ENCODE results near the gene FYB1.

GRCh38 chr5:39132128-39132447, 87.3 kb downstream of the FYB1 start:
- TF ChIP-seq, protein P1, sequence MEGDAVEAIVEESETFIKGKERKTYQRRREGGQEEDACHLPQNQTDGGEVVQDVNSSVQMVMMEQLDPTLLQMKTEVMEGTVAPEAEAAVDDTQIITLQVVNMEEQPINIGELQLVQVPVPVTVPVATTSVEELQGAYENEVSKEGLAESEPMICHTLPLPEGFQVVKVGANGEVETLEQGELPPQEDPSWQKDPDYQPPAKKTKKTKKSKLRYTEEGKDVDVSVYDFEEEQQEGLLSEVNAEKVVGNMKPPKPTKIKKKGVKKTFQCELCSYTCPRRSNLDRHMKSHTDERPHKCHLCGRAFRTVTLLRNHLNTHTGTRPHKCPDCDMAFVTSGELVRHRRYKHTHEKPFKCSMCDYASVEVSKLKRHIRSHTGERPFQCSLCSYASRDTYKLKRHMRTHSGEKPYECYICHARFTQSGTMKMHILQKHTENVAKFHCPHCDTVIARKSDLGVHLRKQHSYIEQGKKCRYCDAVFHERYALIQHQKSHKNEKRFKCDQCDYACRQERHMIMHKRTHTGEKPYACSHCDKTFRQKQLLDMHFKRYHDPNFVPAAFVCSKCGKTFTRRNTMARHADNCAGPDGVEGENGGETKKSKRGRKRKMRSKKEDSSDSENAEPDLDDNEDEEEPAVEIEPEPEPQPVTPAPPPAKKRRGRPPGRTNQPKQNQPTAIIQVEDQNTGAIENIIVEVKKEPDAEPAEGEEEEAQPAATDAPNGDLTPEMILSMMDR (conservative IDR thresholded peaks at IDR 0.05; ENCODE audit: low read depth, low read length) = no peak
- TF ChIP-seq RCOR1 (IDR thresholded peaks at IDR 0.05; ENCODE audit: insufficient replicate concordance, low read length) (no peak), MAZ (IDR thresholded peaks at IDR 0.05; ENCODE audit: borderline replicate concordance, low read depth, low read length) (no peak), RAD21 (IDR thresholded peaks at IDR 0.05; ENCODE audit: low read length) (no peak), POLR2A (IDR thresholded peaks at IDR 0.05; ENCODE audit: low read depth, low read length) (no peak), MAFK (IDR thresholded peaks at IDR 0.05; ENCODE audit: low read depth, low read length) (no peak), CHD1 (IDR thresholded peaks at IDR 0.05; ENCODE audit: low read depth, low read length) (no peak), RFX5 (IDR thresholded peaks at IDR 0.05; ENCODE audit: low read depth, low read length) (no peak), SMC3 (IDR thresholded peaks at IDR 0.05; ENCODE audit: low read depth, low read length) (no peak), NFE2L2 (IDR thresholded peaks at IDR 0.05; ENCODE audit: low read depth, low read length) (no peak), CEBPB (IDR thresholded peaks at IDR 0.05; ENCODE audit: low read depth, low read length) (no peak), BHLHE40 (IDR thresholded peaks at IDR 0.05; ENCODE audit: low read depth, low read length) (no peak), ELK1 (IDR thresholded peaks at IDR 0.05; ENCODE audit: borderline replicate concordance, low read depth, low read length) (no peak)
- TF ChIP-seq, protein P2, sequence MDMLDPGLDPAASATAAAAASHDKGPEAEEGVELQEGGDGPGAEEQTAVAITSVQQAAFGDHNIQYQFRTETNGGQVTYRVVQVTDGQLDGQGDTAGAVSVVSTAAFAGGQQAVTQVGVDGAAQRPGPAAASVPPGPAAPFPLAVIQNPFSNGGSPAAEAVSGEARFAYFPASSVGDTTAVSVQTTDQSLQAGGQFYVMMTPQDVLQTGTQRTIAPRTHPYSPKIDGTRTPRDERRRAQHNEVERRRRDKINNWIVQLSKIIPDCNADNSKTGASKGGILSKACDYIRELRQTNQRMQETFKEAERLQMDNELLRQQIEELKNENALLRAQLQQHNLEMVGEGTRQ (IDR thresholded peaks at IDR 0.05; ENCODE audit: low read depth, low read length) = no peak
